ENCODE data around the gene PGAM2.

Gene PGAM2

GRCh38 chr7:44072364-44073231 is 7.2 kb upstream of the PGAM2 start:
- no peak for TF ChIP-seq GATA2 (IDR thresholded peaks at IDR 0.05; ENCODE audit: low read depth, low read length)
- TF ChIP-seq GATA3 (IDR thresholded peaks at IDR 0.05; ENCODE audit: low read depth, low read length): no peak

GRCh38 chr7:44071726-44072363 is 6.5 kb upstream of the PGAM2 start:
- TF ChIP-seq GATA3 (IDR thresholded peaks at IDR 0.05; ENCODE audit: low read depth, low read length): no peak
- TF ChIP-seq GATA2 (IDR thresholded peaks at IDR 0.05; ENCODE audit: low read depth, low read length): no peak

GRCh38 chr7:44068054-44068453 is 2.7 kb upstream of the PGAM2 start:
- no peak for TF ChIP-seq GATA3 (IDR thresholded peaks at IDR 0.05; ENCODE audit: low read depth, low read length)
- TF ChIP-seq GATA2 (IDR thresholded peaks at IDR 0.05; ENCODE audit: low read depth, low read length): peak; percentile 77

- TF ChIP-seq GATA3 (IDR thresholded peaks at IDR 0.05; ENCODE audit: low read depth, low read length): no peak
- TF ChIP-seq GATA2 (IDR thresholded peaks at IDR 0.05; ENCODE audit: low read depth, low read length): no peak
Measured at GRCh38 chr7:44067064-44067951, 1.9 kb upstream of the PGAM2 start.

- no peak for TF ChIP-seq GATA2 (IDR thresholded peaks at IDR 0.05; ENCODE audit: low read depth, low read length)
- TF ChIP-seq GATA3 (IDR thresholded peaks at IDR 0.05; ENCODE audit: low read depth, low read length): no peak
Measured at GRCh38 chr7:44066494-44067063, 1.2 kb upstream of the PGAM2 start.

GRCh38 chr7:44066111-44066460 is 719 bp upstream of the PGAM2 start:
- TF ChIP-seq GATA3 (IDR thresholded peaks at IDR 0.05; ENCODE audit: low read depth, low read length) (no peak), GATA2 (IDR thresholded peaks at IDR 0.05; ENCODE audit: low read depth, low read length) (no peak)

GRCh38 chr7:44064791-44065430 is 456 bp downstream of the PGAM2 start:
- TF ChIP-seq GATA2 (IDR thresholded peaks at IDR 0.05; ENCODE audit: low read depth, low read length) (no peak), GATA3 (IDR thresholded peaks at IDR 0.05; ENCODE audit: low read depth, low read length) (no peak)

- no peak for TF ChIP-seq GATA3 (IDR thresholded peaks at IDR 0.05; ENCODE audit: low read depth, low read length)
- no peak for TF ChIP-seq GATA2 (IDR thresholded peaks at IDR 0.05; ENCODE audit: low read depth, low read length)
Measured at GRCh38 chr7:44063894-44064651, 1.3 kb downstream of the PGAM2 start.

- TF ChIP-seq GATA2 (IDR thresholded peaks at IDR 0.05; ENCODE audit: low read depth, low read length) (no peak), GATA3 (IDR thresholded peaks at IDR 0.05; ENCODE audit: low read depth, low read length) (no peak)
Measured at GRCh38 chr7:44063547-44063893, 1.8 kb downstream of the PGAM2 start.

GRCh38 chr7:44062903-44063295 is 2.5 kb downstream of the PGAM2 start:
- no peak for TF ChIP-seq GATA2 (IDR thresholded peaks at IDR 0.05; ENCODE audit: low read depth, low read length)
- TF ChIP-seq GATA3 (IDR thresholded peaks at IDR 0.05; ENCODE audit: low read depth, low read length): no peak

- TF ChIP-seq GATA3 (IDR thresholded peaks at IDR 0.05; ENCODE audit: low read depth, low read length) (no peak), GATA2 (IDR thresholded peaks at IDR 0.05; ENCODE audit: low read depth, low read length) (no peak)
Measured at GRCh38 chr7:44062180-44062902, 3.0 kb downstream of the PGAM2 start.

- no peak for TF ChIP-seq GATA3 (IDR thresholded peaks at IDR 0.05; ENCODE audit: low read depth, low read length)
- TF ChIP-seq GATA2 (IDR thresholded peaks at IDR 0.05; ENCODE audit: low read depth, low read length): no peak
Measured at GRCh38 chr7:44061645-44062179, 3.7 kb downstream of the PGAM2 start.
